Chondrocyte (in vitro differentiated cells): ENCODE results near the gene DOK4. TPM values are rescaled to one million over a fixed set of nuclear protein-coding genes. Genes with fewer than 3 reads are reported as not detected.

ENCODE experiments used
- DNase-seq: peaks from one replicate; pipeline ENCODE4 v3.0.0; 2021; ENCODE audit warnings: mixed read lengths, low spot score
- H3K27ac Mint-ChIP-seq: one replicate; pipeline ENCODE4 v1.8.0; 2021; ENCODE audit warnings: mild to moderate bottlenecking, moderate library complexity, mixed read lengths; ENCODE audit not compliant: unreplicated experiment
- H3K27me3 Mint-ChIP-seq: 2 replicates; pipeline ENCODE4 v1.8.0; 2021; ENCODE audit warnings: low read depth, mixed read lengths
- H3K36me3 Mint-ChIP-seq: 2 replicates; pipeline ENCODE4 v1.8.0; 2021; ENCODE audit warnings: low read depth, mixed read lengths
- H3K4me1 Mint-ChIP-seq: 2 replicates; pipeline ENCODE4 v1.8.0; 2021; ENCODE audit warnings: low read depth, mild to moderate bottlenecking, mixed read lengths
- H3K4me3 Mint-ChIP-seq: one replicate; pipeline ENCODE4 v1.8.0; 2021; ENCODE audit warnings: mild to moderate bottlenecking, moderate library complexity, mixed read lengths; ENCODE audit not compliant: unreplicated experiment
- H3K9me3 Mint-ChIP-seq: 2 replicates; pipeline ENCODE4 v1.8.0; 2021; ENCODE audit warnings: low read depth, mixed read lengths
- long read RNA-seq: library from polyadenylated mRNA; stranded (forward); transcript quantifications from one replicate; pipeline ENCODE4 v2.0.0, GENCODE V29; 2021
- total RNA-seq: library from RNA; stranded (reverse); gene quantifications from 3 replicates; pipeline ENCODE4 v1.2.1, GENCODE V29; 2021
- TF ChIP-seq, protein P1 (sequence below): fragments of 200-600 bp; sonication (generic); IDR thresholded peaks from 2 replicates; pipeline ENCODE4 v1.5.0; 2021; ENCODE audit warnings: antibody characterized with exemption, mild to moderate bottlenecking, moderate library complexity

Gene DOK4
- total RNA-seq, result 23.7 to 28.5 TPM (median 26.4 TPM) in 3 replicates
- long read RNA-seq, transcript DOK4-210 (7 exons, 2,851 nt), result minor isoform, 7 of 82 reads
- long read RNA-seq, transcript DOK4-201 (9 exons, 2,772 nt), result major isoform, 26 of 82 reads
- long read RNA-seq, transcript DOK4-218 (8 exons, 1,848 nt), result minor isoform, 14 of 82 reads
- long read RNA-seq, partial matches to known transcripts, result 15 of 82 reads
- long read RNA-seq, other reads (novel, unspliced or antisense), result 20 of 82 reads

DNA sequence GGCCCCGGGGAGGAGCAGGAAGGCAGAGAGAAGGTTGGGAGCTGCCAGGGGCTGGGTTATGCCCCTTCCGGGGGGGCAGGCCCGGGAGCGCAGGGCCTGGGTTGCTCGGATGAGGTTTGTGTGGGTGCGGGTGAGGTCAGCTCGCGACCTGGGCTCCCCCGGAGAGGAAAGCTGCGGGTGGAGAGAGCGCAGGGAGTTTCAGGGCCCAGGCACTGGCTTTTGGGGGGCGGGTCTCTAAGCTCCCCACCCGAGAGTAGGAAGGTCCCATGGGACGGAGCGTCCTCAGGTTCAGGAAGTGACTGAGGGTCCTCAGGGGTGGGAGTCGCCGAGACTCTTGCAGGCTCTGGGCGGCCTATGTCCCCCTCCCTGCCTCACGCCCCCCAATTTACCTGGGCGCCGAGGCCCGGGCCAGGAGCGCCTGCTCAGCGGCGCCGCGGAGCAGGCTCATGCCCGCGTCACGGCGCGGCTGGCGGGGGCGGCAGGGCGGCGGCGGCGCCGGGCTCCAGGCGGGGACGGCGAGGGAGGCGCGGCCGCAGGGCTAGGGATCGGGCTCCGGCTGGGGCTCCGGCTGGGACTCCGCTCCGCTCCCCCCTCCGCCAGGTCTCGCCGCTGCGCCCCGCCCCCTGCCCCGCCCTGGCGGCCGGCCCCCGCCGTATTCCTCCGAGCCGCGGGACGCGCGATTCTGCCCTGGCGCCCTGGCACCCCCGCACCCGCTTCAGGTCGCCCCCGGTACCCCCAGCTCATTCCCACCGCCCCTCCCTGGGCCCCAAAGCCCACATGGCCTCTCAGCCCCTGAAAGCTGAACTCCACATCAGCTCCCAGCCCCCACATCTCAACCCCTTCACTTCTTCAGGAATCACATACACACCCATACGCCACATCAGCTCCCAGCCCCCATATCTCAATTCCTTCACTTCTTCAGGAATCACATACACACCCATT lies at the start of gene DOK4:
DOK4 (minus strand) TSS at position 578 of the 942 bp plus-strand sequence. CDS start 6,986 bp downstream, outside the sequence.
- TF ChIP-seq, protein P1, sequence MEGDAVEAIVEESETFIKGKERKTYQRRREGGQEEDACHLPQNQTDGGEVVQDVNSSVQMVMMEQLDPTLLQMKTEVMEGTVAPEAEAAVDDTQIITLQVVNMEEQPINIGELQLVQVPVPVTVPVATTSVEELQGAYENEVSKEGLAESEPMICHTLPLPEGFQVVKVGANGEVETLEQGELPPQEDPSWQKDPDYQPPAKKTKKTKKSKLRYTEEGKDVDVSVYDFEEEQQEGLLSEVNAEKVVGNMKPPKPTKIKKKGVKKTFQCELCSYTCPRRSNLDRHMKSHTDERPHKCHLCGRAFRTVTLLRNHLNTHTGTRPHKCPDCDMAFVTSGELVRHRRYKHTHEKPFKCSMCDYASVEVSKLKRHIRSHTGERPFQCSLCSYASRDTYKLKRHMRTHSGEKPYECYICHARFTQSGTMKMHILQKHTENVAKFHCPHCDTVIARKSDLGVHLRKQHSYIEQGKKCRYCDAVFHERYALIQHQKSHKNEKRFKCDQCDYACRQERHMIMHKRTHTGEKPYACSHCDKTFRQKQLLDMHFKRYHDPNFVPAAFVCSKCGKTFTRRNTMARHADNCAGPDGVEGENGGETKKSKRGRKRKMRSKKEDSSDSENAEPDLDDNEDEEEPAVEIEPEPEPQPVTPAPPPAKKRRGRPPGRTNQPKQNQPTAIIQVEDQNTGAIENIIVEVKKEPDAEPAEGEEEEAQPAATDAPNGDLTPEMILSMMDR, result no peak
- peak; percentile 92 for DNase-seq

DNA sequence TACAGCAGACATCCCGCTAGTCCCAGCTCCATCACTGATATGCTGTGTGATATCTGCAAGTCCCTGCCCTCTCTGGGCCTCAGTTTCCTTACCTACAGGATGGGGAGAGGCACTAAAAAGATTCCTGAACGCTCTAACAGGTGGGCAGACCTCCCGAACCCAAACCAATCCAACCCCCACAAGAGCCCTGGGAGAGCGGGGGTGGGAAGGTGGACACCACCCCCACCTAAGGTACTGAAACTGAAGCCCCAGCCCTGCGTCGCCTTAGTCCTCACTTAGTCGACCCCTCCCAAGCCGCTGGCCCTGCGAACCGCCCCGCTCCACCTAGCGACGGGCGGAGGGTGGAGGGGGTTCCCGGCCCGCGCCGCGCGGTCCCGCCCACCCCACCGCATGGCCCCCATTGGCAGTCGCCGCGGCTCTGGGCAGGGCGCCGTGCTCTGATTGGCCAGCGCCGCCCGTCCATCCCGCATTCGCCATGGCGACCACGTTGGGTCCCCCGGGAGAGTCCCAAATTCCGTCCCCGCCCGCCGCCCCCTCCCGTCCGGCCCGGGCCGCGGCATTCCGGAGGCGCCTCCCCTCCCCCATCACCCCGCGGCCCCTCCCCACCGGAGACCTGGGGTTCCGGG lies 49.5 kb upstream of the DOK4 start:
- Mint-ChIP-seq H3K27me3 (no peaks in the 10 kb centered on the region), H3K27ac (peak overlapping the region; percentile 83), H3K9me3 (no peaks in the 10 kb centered on the region), H3K4me1 (peaks cover 59% of the 10 kb centered on the region), H3K36me3 (no peaks in the 10 kb centered on the region), H3K4me3 (peak overlapping the region; percentile 87)
- TF ChIP-seq, protein P1, result peak; percentile 49
- DNase-seq, result no peak

More for the DNA sequence above, at the start of gene DOK4:
- Mint-ChIP-seq H3K27ac (peak within 1 kb of the TSS; percentile 63), H3K4me1 (peaks cover 25% of the 10 kb centered on the region), H3K36me3 (no peaks in the 10 kb centered on the region), H3K27me3 (no peaks in the 10 kb centered on the region), H3K9me3 (no peaks in the 10 kb centered on the region), H3K4me3 (peak within 1 kb of the TSS; percentile 83)

DNA sequence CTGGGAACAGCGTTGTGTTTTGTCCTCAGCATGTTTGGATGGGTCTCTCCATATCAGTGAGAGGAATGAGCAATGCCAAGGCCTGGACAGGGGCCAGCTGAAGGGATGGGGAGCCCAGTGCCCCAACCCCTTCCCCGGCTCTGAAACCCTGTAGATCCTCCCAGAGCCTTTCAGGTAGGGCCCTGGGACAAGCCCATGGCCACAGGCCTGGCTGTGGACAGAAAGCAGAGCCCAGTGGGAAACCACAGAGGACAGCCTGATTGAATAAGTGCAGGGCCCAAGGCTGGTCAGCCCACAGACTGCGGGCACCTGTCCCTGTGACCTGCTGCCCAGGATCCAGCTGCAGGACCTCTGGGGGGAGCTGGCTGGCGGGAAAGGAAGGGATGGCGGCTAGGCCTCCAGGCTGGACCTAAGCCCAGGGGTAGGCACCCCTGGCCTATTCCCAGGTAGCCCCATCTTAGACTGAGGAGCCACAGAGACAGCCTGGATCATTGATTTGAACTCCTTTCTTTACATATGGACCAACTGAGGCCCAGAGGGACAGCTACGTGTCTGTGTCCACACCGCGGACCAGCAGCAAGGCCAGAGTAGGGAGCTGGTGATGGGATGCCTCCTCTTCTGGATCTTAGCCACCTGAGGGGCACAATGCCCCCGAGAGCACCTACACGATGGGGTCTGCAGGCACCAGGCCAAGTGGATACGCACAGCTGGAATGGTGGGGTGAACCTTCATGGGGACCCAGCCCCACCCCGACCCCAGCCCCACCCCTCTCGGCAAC lies 48.8 kb upstream of the DOK4 start:
- Mint-ChIP-seq H3K4me3 (peak overlapping the region; percentile 87), H3K36me3 (no peaks in the 10 kb centered on the region), H3K9me3 (no peaks in the 10 kb centered on the region), H3K4me1 (peaks cover 66% of the 10 kb centered on the region), H3K27me3 (no peaks in the 10 kb centered on the region), H3K27ac (peak overlapping the region; percentile 93)
- TF ChIP-seq, protein P1, result no peak
- no peak for DNase-seq

DNA sequence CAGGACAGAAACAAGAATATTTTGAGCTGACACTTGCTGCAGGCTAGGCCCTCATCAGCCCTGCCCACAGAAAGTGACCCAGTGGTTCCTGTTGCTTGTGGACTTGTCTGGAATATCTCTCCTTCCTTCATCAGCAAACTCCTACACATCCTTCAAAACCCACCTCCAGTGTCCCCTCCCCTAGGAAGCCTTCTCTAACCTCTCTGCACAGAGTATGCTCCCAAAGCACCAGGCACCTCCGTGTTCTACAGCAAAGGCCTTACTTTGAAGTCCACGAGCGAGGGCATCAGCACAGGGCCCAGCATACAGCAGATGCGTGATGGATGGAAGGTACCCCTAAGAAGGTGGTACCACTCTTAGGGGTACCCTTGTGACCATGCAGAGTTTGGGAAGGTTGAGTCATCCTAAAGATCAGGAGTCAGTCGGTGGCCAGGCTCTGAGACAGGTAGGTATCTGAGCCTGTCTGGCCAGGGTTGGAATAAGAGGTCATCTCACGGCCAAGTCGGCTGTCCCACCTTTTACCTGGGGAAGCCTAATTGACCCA lies 48.1 kb upstream of the DOK4 start:
- Mint-ChIP-seq H3K27me3 (no peaks in the 10 kb centered on the region), H3K4me1 (peaks cover 73% of the 10 kb centered on the region), H3K36me3 (peaks cover 3% of the 10 kb centered on the region), H3K4me3 (peak overlapping the region; percentile 87), H3K27ac (peak overlapping the region; percentile 93), H3K9me3 (no peaks in the 10 kb centered on the region)
- no peak for DNase-seq
- TF ChIP-seq, protein P1, result no peak
